H9 (cell line): ENCODE measurements around the gene P4HA2. TPM values are rescaled to one million over a fixed set of nuclear protein-coding genes. Genes with fewer than 3 reads are reported as not detected.

Source experiments
- DNase-seq: peaks from one replicate; pipeline ENCODE4 v3.0.0-alpha.2; 2017
- H2AFZ ChIP-seq: one replicate; pipeline ENCODE4 v1.6.1; 2013; ENCODE audit warnings: mild to moderate bottlenecking, low read length, control low read depth, moderate library complexity
- H2AK5ac ChIP-seq: 2 replicates; pipeline ENCODE4 v1.6.1; 2013; ENCODE audit warnings: low read length, control low read depth, mixed read lengths; ENCODE audit not compliant: insufficient read length
- H2BK120ac ChIP-seq: one replicate; pipeline ENCODE4 v1.6.1; 2013; ENCODE audit warnings: low read depth, mild to moderate bottlenecking, low read length, control low read depth, inconsistent platforms; ENCODE audit not compliant: poor library complexity, severe bottlenecking
- H2BK12ac ChIP-seq: 2 replicates; pipeline ENCODE4 v1.6.1; 2013; ENCODE audit warnings: low read length, control low read depth, mixed read lengths, low read depth; ENCODE audit not compliant: insufficient read length
- H2BK15ac ChIP-seq: 2 replicates; pipeline ENCODE4 v1.6.1; 2013; ENCODE audit warnings: low read depth, low read length, control low read depth
- H2BK20ac ChIP-seq: one replicate; pipeline ENCODE4 v1.6.1; 2013; ENCODE audit warnings: low read depth, mild to moderate bottlenecking, low read length, control low read depth, inconsistent platforms; ENCODE audit not compliant: poor library complexity, severe bottlenecking
- H2BK5ac ChIP-seq: 2 replicates; pipeline ENCODE4 v1.6.1; 2013; ENCODE audit warnings: low read length, control low read depth, mixed read lengths; ENCODE audit not compliant: insufficient read length
- H3K14ac ChIP-seq: 2 replicates; pipeline ENCODE4 v1.6.1; 2013; ENCODE audit warnings: low read length, control low read depth; ENCODE audit not compliant: insufficient read depth
- H3K18ac ChIP-seq: 2 replicates; pipeline ENCODE4 v1.6.1; 2013; ENCODE audit warnings: low read depth, mild to moderate bottlenecking, mixed read lengths, low read length, control low read depth; ENCODE audit not compliant: insufficient read length
- H3K23ac ChIP-seq: 2 replicates; pipeline ENCODE4 v1.6.1; 2013; ENCODE audit warnings: low read length, control low read depth, mixed read lengths, low read depth; ENCODE audit not compliant: insufficient read length
- H3K23me2 ChIP-seq: 2 replicates; pipeline ENCODE4 v1.6.1; 2013; ENCODE audit warnings: low read depth, mild to moderate bottlenecking, mixed read lengths, low read length, control low read depth; ENCODE audit not compliant: insufficient read length, poor library complexity, severe bottlenecking
- H3K27ac ChIP-seq: 2 replicates; pipeline ENCODE4 v1.5.1; 2013; ENCODE audit warnings: low read length, control low read depth, mixed read lengths, low read depth; ENCODE audit not compliant: insufficient read length
- H3K27me3 ChIP-seq: 2 replicates; pipeline ENCODE4 v1.6.1; 2013; ENCODE audit warnings: low read length, control low read depth, inconsistent platforms; ENCODE audit not compliant: insufficient read depth
- H3K4ac ChIP-seq: 2 replicates; pipeline ENCODE4 v1.6.1; 2013; ENCODE audit warnings: low read depth, mild to moderate bottlenecking, control low read depth, inconsistent platforms, low read length, moderate library complexity
- H3K4me1 ChIP-seq: 2 replicates; pipeline ENCODE4 v1.6.1; 2013; ENCODE audit warnings: low read length, control low read depth, inconsistent platforms; ENCODE audit not compliant: insufficient read depth
- H3K4me2 ChIP-seq: 2 replicates; pipeline ENCODE4 v1.6.1; 2013; ENCODE audit warnings: low read length, control low read depth, mixed read lengths; ENCODE audit not compliant: insufficient read length, insufficient read depth
- H3K56ac ChIP-seq: 2 replicates; pipeline ENCODE4 v1.6.1; 2013; ENCODE audit warnings: low read depth, mild to moderate bottlenecking, mixed read lengths, low read length, control low read depth; ENCODE audit not compliant: insufficient read length
- H3K79me1 ChIP-seq: 2 replicates; pipeline ENCODE4 v1.6.1; 2013; ENCODE audit warnings: low read depth, mild to moderate bottlenecking, moderate library complexity, low read length, control low read depth, inconsistent platforms; ENCODE audit not compliant: insufficient read depth, poor library complexity, severe bottlenecking
- H3K79me2 ChIP-seq: 2 replicates; pipeline ENCODE4 v1.6.1; 2013; ENCODE audit warnings: low read length, control low read depth, inconsistent platforms; ENCODE audit not compliant: insufficient read depth
- H3K9ac ChIP-seq: 2 replicates; pipeline ENCODE4 v1.6.1; 2013; ENCODE audit warnings: low read length, control low read depth, mixed read lengths; ENCODE audit not compliant: insufficient read length; ENCODE audit errors: extremely low read depth
- H3K9me3 ChIP-seq: one replicate; pipeline ENCODE4 v1.6.1; 2013; ENCODE audit warnings: low read depth, low read length, inconsistent platforms; ENCODE audit not compliant: control insufficient read depth
- H3T11ph ChIP-seq: one replicate; pipeline ENCODE4 v1.6.1; 2013; ENCODE audit warnings: mild to moderate bottlenecking, low read length, control low read depth, inconsistent platforms
- H4K20me1 ChIP-seq: one replicate; pipeline ENCODE4 v1.6.1; 2013; ENCODE audit not compliant: control insufficient read depth, insufficient read length, insufficient read depth
- H4K5ac ChIP-seq: 2 replicates; pipeline ENCODE4 v1.6.1; 2013; ENCODE audit warnings: low read depth, mild to moderate bottlenecking, mixed read lengths, low read length, control low read depth; ENCODE audit not compliant: insufficient read length
- H4K8ac ChIP-seq: replicated peaks from 2 replicates; pipeline ENCODE4 v1.6.1; 2013; ENCODE audit warnings: low read length, control low read depth, mixed read lengths, low read depth; ENCODE audit not compliant: insufficient read length
- H4K91ac ChIP-seq: 2 replicates; pipeline ENCODE4 v1.6.1; 2013; ENCODE audit warnings: low read depth, mild to moderate bottlenecking, moderate library complexity, mixed read lengths, low read length, control low read depth; ENCODE audit not compliant: insufficient read length
- H3K27ac Mint-ChIP-seq, 3 experiments: 2 replicates in 2 of 3; 3 replicates in 1 of 3; pipeline ENCODE4 v1.8.0; 2020 to 2021; ENCODE audit warnings: mixed read lengths in 3 of 3, mild to moderate bottlenecking in 1 of 3, moderate library complexity in 1 of 3
- H3K27me3 Mint-ChIP-seq: 2 replicates; pipeline ENCODE4 v1.8.0; 2021; ENCODE audit warnings: low read depth, mild to moderate bottlenecking, moderate library complexity, mixed read lengths
- H3K36me3 Mint-ChIP-seq, 3 experiments: 2 replicates in 2 of 3; 3 replicates in 1 of 3; pipeline ENCODE4 v1.8.0; 2020 to 2021; ENCODE audit warnings: low read depth in 3 of 3, mixed read lengths in 3 of 3; ENCODE audit not compliant: insufficient read depth in 1 of 3
- H3K4me1 Mint-ChIP-seq, 2 experiments: 2 replicates each; pipeline ENCODE4 v1.8.0; 2020; ENCODE audit warnings: mixed read lengths in 2 of 2
- H3K4me3 Mint-ChIP-seq, 2 experiments: 2 replicates in 1 of 2; 3 replicates in 1 of 2; pipeline ENCODE4 v1.8.0; 2020 to 2021; ENCODE audit warnings: mild to moderate bottlenecking in 2 of 2, mixed read lengths in 2 of 2, moderate library complexity in 1 of 2
- H3K9me3 Mint-ChIP-seq, 2 experiments: 2 replicates in 1 of 2; 3 replicates in 1 of 2; pipeline ENCODE4 v1.8.0; 2020; ENCODE audit warnings: mild to moderate bottlenecking in 2 of 2, mixed read lengths in 2 of 2, moderate library complexity in 1 of 2
- CTCF ChIP-seq: fragments of 200-600 bp; sonication (generic); conservative IDR thresholded peaks from 3 replicates; pipeline ENCODE4 v1.8.0; 2021; ENCODE audit warnings: antibody characterized with exemption, mild to moderate bottlenecking
- WGBS: extraction: QIAGEN DNeasy Blood & Tissue Kit; methylation state at CpG from one replicate; pipeline ENCODE4 v1.1.7; 2013; ENCODE audit warnings: missing lambda C conversion rate, low lambda C conversion rate, mixed read lengths; ENCODE audit not compliant: insufficient read length; ENCODE audit errors: extremely low coverage; 5-methylcytosine and 5-hydroxymethylcytosine counted together
- total RNA-seq: library from RNA; stranded (reverse); gene quantifications from 2 replicates; pipeline ENCODE4 v1.2.1, GENCODE V29; 2021

P4HA2 gene
- total RNA-seq, 1 experiment from 2014 or later, result 15.3 TPM

- Histone ChIP-seq H3K79me1 (no peaks in the 10 kb centered on the region), H4K8ac (no peak overlapping the region), H3K56ac (no peak overlapping the region), H2BK120ac (no peak overlapping the region), H2BK12ac (no peak overlapping the region), H3K4ac (no peak overlapping the region), H3K18ac (no peak overlapping the region), H2BK20ac (no peak overlapping the region), H2AK5ac (no peak overlapping the region), H3K4me1 (no peaks in the 10 kb centered on the region), H3K79me2 (no peaks in the 10 kb centered on the region), H4K91ac (no peak overlapping the region), H3K14ac (no peak overlapping the region), H4K20me1 (no peaks in the 10 kb centered on the region), H2BK5ac (no peak overlapping the region), H2AFZ (no peak overlapping the region), H2BK15ac (no peak overlapping the region), H3K9ac (no peak overlapping the region), H3T11ph (no peak overlapping the region), H3K23ac (no peak overlapping the region), H4K5ac (no peak overlapping the region), H3K23me2 (no peaks in the 10 kb centered on the region), H3K27ac (no peak overlapping the region), H3K9me3 (no peaks in the 10 kb centered on the region), H3K27me3 (no peaks in the 10 kb centered on the region), H3K4me2 (no peak overlapping the region)
- TF ChIP-seq CTCF, result no peak
- Mint-ChIP-seq H3K4me1 (no peaks in the 10 kb centered on the region), H3K27me3 (peaks cover 15% of the 10 kb centered on the region), H3K36me3 (no peaks in the 10 kb centered on the region), H3K4me3 (no peak overlapping the region), H3K27ac (no peak overlapping the region), H3K9me3 (no peaks in the 10 kb centered on the region)
- DNase-seq, result peak; percentile 3
- no CpG with 5 or more reads among the region's 3 CpGs for WGBS
Observed at GRCh38 chr5:132235340-132235739, 7.7 kb upstream of the P4HA2 start.
